ENCODE results near the gene CDSN. TPM values are rescaled to one million over a fixed set of nuclear protein-coding genes. Genes with fewer than 3 reads are reported as not detected.

CDSN gene
- total and polyA plus RNA-seq, 9 donors = 0.07 TPM; not detected in 8

DNA sequence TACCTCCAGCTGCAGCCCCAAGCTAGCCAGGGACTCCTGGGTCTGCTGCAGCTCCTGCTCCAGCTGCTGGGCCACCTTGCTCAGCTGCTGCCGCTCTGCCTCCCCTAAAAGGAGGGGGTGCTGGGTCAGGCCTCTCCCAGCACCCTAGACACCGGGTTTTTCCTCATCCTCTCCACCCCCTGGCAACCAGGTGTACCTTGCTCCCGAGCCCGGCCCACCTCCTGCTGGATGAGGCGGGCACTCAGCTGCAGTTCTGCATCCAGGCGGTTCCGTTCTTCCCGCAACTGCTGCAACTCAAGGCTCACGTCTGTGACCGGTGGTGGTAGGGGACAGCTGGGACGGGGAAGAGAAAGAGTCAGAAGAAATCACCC, 24.7 kb upstream of the CDSN start:
- 56% methylated on average over 7 of the region's 11 CpGs for WGBS (ENCODE audit: insufficient coverage)
- DNase-seq = no peak
- Histone ChIP-seq H3K9me3 (replicated peaks; ENCODE audit: control insufficient read depth, low read depth, low read length) (no peaks in the 10 kb centered on the region), H3K4me1 (ENCODE audit: control insufficient read depth, insufficient read depth, low read length) (peaks cover 12% of the 10 kb centered on the region), H3K27me3 (ENCODE audit: control insufficient read depth, insufficient read depth, low read length) (no peaks in the 10 kb centered on the region), H3K4me3 (ENCODE audit: low read length) (no peak overlapping the region), H3K36me3 (ENCODE audit: control insufficient read depth, insufficient read depth, low read length) (peaks cover 33% of the 10 kb centered on the region), H3K27ac (ENCODE audit: low read length) (no peak overlapping the region)

DNA sequence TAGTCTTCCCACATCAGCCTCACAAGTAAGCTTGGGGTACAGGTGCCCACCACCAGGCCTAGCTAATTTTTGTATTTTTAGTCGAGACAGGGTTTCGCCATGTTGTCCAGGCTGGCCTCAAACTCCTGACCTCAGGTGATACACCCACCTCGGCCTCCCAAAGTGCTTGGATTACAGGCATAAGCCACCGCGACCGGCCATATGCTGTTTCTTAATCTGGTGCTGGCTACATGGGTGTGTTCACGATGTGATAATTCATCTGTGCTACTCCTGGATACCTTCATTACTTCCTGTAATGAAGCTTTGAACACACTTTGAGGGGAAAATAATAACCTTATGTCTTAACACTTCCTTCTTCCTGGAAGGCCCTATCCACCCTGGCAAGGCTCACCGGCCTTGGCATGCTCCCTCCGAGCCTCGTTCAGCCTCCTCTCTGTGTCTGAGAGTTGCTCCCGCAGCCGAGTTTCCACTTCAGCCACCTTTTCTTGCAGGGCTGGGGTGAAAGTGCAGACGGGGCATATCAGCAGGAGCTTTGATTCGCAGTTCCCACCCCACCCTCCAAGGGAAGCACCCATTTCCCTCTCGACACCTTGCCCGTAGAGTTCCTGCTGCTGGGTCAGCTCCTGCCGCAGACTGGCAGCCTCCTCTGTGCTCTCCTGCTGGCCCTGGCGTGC, 24.2 kb upstream of the CDSN start:
- no peaks in the 10 kb centered on the region for H3K9me3 ChIP-seq (replicated peaks; ENCODE audit: control insufficient read depth, low read depth, low read length)
- H3K4me3 ChIP-seq (ENCODE audit: low read length) = no peak overlapping the region
- no peak overlapping the region for H3K27ac ChIP-seq (ENCODE audit: low read length)
- H3K36me3 ChIP-seq (ENCODE audit: control insufficient read depth, insufficient read depth, low read length) = peaks cover 27% of the 10 kb centered on the region
- 82% methylated on average over 13 of the region's 18 CpGs for WGBS (ENCODE audit: insufficient coverage)
- H3K27me3 ChIP-seq (ENCODE audit: control insufficient read depth, insufficient read depth, low read length) = no peaks in the 10 kb centered on the region
- H3K4me1 ChIP-seq (ENCODE audit: control insufficient read depth, insufficient read depth, low read length) = peaks cover 14% of the 10 kb centered on the region
- DNase-seq = no peak

GRCh38 chr6:31143148-31143547, 22.9 kb upstream of the CDSN start:
- H3K4me3 ChIP-seq (ENCODE audit: low read length) = no peak overlapping the region
- peaks cover 17% of the 10 kb centered on the region for H3K4me1 ChIP-seq (ENCODE audit: control insufficient read depth, insufficient read depth, low read length)
- H3K9me3 ChIP-seq (replicated peaks; ENCODE audit: control insufficient read depth, low read depth, low read length) = no peaks in the 10 kb centered on the region
- peak; percentile 86 for DNase-seq
- no peaks in the 10 kb centered on the region for H3K27me3 ChIP-seq (ENCODE audit: control insufficient read depth, insufficient read depth, low read length)
- H3K27ac ChIP-seq (ENCODE audit: low read length) = no peak overlapping the region
- 15% methylated on average over 5 of the region's 11 CpGs for WGBS (ENCODE audit: insufficient coverage)
- peaks cover 23% of the 10 kb centered on the region for H3K36me3 ChIP-seq (ENCODE audit: control insufficient read depth, insufficient read depth, low read length)

DNA sequence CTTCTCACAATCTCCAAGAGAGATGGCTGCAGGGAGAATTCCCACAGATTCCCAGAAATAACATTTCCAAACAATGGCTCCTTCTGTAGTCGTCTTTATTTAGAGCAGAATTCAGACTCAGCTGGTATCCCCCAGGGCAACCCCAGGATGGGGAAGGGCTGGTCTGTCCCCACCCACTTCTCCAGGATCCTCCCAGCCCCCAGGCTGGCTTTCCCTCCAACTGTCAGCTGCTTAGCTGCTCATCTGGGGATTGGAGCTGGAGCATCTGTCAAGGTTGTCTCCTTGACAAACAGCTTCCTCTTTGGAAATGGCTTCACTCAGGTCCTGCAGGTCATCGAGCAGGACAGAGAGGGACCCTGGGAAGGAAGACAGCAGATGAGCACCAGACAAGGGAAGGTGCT, 22.1 kb upstream of the CDSN start:
- Histone ChIP-seq H3K9me3 (replicated peaks; ENCODE audit: control insufficient read depth, low read depth, low read length) (no peaks in the 10 kb centered on the region), H3K4me3 (ENCODE audit: low read length) (no peak overlapping the region), H3K36me3 (ENCODE audit: control insufficient read depth, insufficient read depth, low read length) (peaks cover 23% of the 10 kb centered on the region), H3K27me3 (ENCODE audit: control insufficient read depth, insufficient read depth, low read length) (no peaks in the 10 kb centered on the region), H3K4me1 (ENCODE audit: control insufficient read depth, insufficient read depth, low read length) (peaks cover 22% of the 10 kb centered on the region), H3K27ac (ENCODE audit: low read length) (peak overlapping the region; percentile 57)
- peak; percentile 73 for DNase-seq
- WGBS (ENCODE audit: insufficient coverage) = 18% methylated on average over 1 of the region's 2 CpGs

GRCh38 chr6:31140643-31141042, 20.4 kb upstream of the CDSN start:
- Histone ChIP-seq H3K27me3 (ENCODE audit: control insufficient read depth, insufficient read depth, low read length) (no peaks in the 10 kb centered on the region), H3K4me3 (ENCODE audit: low read length) (no peak overlapping the region), H3K36me3 (ENCODE audit: control insufficient read depth, insufficient read depth, low read length) (peaks cover 18% of the 10 kb centered on the region), H3K27ac (ENCODE audit: low read length) (no peak overlapping the region), H3K4me1 (ENCODE audit: control insufficient read depth, insufficient read depth, low read length) (peaks cover 22% of the 10 kb centered on the region), H3K9me3 (replicated peaks; ENCODE audit: control insufficient read depth, low read depth, low read length) (no peaks in the 10 kb centered on the region)
- WGBS (ENCODE audit: insufficient coverage) = 79% methylated on average over 11 of the region's 15 CpGs
- no peak for DNase-seq

DNA sequence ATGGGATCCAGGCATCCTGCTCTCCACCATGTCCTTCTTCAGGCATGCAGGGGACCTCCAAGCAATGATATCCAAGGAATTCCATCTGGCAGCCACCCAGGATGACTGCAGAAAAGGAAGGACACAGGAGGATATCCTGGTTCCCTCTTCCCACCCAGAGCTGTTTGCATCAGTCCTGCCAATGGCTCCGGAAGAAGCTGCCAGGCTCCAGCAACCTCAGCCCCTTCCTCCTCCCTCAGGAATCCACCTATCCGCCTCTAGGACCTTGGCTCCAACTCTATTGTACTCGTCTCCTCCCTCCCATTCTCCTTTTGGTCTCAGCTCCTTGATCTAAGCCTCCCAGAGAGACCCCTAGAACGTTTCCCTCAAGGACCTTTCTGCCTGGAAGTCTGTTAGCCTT, 19.4 kb upstream of the CDSN start:
- no peaks in the 10 kb centered on the region for H3K9me3 ChIP-seq (replicated peaks; ENCODE audit: control insufficient read depth, low read depth, low read length)
- H3K27me3 ChIP-seq (ENCODE audit: control insufficient read depth, insufficient read depth, low read length) = no peaks in the 10 kb centered on the region
- DNase-seq = peak; percentile 23
- no peak overlapping the region for H3K4me3 ChIP-seq (ENCODE audit: low read length)
- peaks cover 22% of the 10 kb centered on the region for H3K4me1 ChIP-seq (ENCODE audit: control insufficient read depth, insufficient read depth, low read length)
- no peak overlapping the region for H3K27ac ChIP-seq (ENCODE audit: low read length)
- 4% methylated on average over 4 of the region's 4 CpGs for WGBS (ENCODE audit: insufficient coverage)
- H3K36me3 ChIP-seq (ENCODE audit: control insufficient read depth, insufficient read depth, low read length) = peaks cover 8% of the 10 kb centered on the region

- H3K36me3 ChIP-seq (ENCODE audit: control insufficient read depth, insufficient read depth, low read length) = peaks cover 4% of the 10 kb centered on the region
- H3K4me1 ChIP-seq (ENCODE audit: control insufficient read depth, insufficient read depth, low read length) = peaks cover 22% of the 10 kb centered on the region
- H3K9me3 ChIP-seq (replicated peaks; ENCODE audit: control insufficient read depth, low read depth, low read length) = no peaks in the 10 kb centered on the region
- H3K27me3 ChIP-seq (ENCODE audit: control insufficient read depth, insufficient read depth, low read length) = no peaks in the 10 kb centered on the region
- no peak for DNase-seq
- WGBS (ENCODE audit: insufficient coverage) = 96% methylated on average over 4 of the region's 4 CpGs
- H3K27ac ChIP-seq (ENCODE audit: low read length) = no peak within 1 kb of the TSS
- H3K4me3 ChIP-seq (ENCODE audit: low read length) = no peak within 1 kb of the TSS
Observed at GRCh38 chr6:31138982-31139381, 18.7 kb upstream of the CDSN start, which contains the start of gene PSORS1C2. Gene PSORS1C2, minus strand, starts transcription at chr6:31139066. Its CDS starts 40 bp downstream, at chr6:31139026.

DNA sequence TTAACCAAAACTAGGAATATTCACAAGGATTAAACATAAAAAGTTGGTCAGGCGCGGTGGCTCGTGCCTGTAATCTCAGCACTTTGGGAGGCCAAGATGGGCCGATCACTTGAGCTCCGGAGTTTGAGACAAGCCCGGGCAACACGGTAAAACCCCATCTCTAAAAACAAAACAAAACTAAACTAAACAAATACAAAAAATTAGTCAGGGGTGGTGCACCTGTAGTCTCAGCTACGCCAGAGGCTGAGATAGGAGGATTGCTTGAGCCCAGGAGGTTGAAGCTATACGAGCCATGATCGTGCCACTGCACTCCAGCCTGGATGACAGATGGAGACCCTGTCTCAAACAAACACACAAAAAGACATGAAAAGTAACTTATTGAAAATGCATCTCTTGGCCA, 15.5 kb upstream of the CDSN start:
- Histone ChIP-seq H3K9me3 (replicated peaks; ENCODE audit: control insufficient read depth, low read depth, low read length) (no peaks in the 10 kb centered on the region), H3K27ac (ENCODE audit: low read length) (no peak overlapping the region), H3K4me3 (ENCODE audit: low read length) (no peak overlapping the region), H3K27me3 (ENCODE audit: control insufficient read depth, insufficient read depth, low read length) (no peaks in the 10 kb centered on the region), H3K4me1 (ENCODE audit: control insufficient read depth, insufficient read depth, low read length) (peaks cover 10% of the 10 kb centered on the region), H3K36me3 (ENCODE audit: control insufficient read depth, insufficient read depth, low read length) (no peaks in the 10 kb centered on the region)
- no peak for DNase-seq
- WGBS (ENCODE audit: insufficient coverage) = no CpG with 5 or more reads among the region's 10 CpGs

GRCh38 chr6:31132806-31133205, 12.6 kb upstream of the CDSN start:
- no peaks in the 10 kb centered on the region for H3K36me3 ChIP-seq (ENCODE audit: control insufficient read depth, insufficient read depth, low read length)
- peaks cover 3% of the 10 kb centered on the region for H3K4me1 ChIP-seq (ENCODE audit: control insufficient read depth, insufficient read depth, low read length)
- no peak overlapping the region for H3K27ac ChIP-seq (ENCODE audit: low read length)
- no peak for DNase-seq
- no peaks in the 10 kb centered on the region for H3K9me3 ChIP-seq (replicated peaks; ENCODE audit: control insufficient read depth, low read depth, low read length)
- H3K27me3 ChIP-seq (ENCODE audit: control insufficient read depth, insufficient read depth, low read length) = peaks cover 5% of the 10 kb centered on the region
- 62% methylated on average over 6 of the region's 6 CpGs for WGBS (ENCODE audit: insufficient coverage)
- no peak overlapping the region for H3K4me3 ChIP-seq (ENCODE audit: low read length)

DNA sequence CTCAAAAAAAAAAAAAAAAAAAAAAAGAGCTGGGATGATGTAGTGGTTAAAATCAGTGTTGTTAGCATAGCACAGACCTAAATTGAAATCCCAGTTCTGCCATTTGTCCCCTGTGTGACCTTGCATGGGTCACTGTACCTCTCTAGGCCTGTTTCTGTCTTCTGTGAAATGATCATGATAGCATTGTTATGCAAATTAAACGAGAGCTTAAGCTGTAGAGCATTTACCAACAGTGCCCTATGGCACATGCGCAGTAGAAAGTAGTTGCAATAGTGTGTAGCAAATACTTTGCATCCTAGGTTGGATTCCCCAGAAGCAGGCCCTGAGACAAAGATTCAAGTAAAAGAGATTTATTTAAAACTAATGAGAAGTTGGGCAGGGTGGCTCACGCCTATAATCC, 11.3 kb upstream of the CDSN start:
- Histone ChIP-seq H3K27ac (ENCODE audit: low read length) (no peak overlapping the region), H3K4me1 (ENCODE audit: control insufficient read depth, insufficient read depth, low read length) (no peaks in the 10 kb centered on the region), H3K27me3 (ENCODE audit: control insufficient read depth, insufficient read depth, low read length) (peaks cover 5% of the 10 kb centered on the region), H3K36me3 (ENCODE audit: control insufficient read depth, insufficient read depth, low read length) (no peaks in the 10 kb centered on the region), H3K9me3 (replicated peaks; ENCODE audit: control insufficient read depth, low read depth, low read length) (no peaks in the 10 kb centered on the region), H3K4me3 (ENCODE audit: low read length) (no peak overlapping the region)
- no peak for DNase-seq
- 100% methylated on average over 1 of the region's 3 CpGs for WGBS (ENCODE audit: insufficient coverage)

DNA sequence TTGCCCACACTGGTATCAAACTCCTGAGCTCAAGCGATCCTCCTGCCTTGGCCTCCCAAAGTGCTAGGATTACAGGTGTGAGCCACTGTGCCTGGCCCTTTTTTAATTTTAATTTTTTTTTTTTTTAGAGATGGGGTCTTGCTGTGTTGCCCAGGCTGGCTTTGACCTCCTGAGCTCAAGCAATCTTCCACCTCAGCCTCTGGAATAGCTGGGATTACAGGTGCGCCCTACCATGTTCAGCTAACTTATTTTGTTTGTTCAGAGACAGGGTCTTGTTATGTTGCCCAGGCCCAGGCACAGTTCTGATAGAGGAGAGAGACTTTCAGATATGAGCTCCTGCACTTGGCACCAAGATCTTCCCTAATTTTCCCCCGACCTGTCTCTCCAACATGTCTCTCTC, 10.5 kb upstream of the CDSN start:
- Histone ChIP-seq H3K36me3 (ENCODE audit: control insufficient read depth, insufficient read depth, low read length) (no peaks in the 10 kb centered on the region), H3K4me1 (ENCODE audit: control insufficient read depth, insufficient read depth, low read length) (no peaks in the 10 kb centered on the region), H3K27ac (ENCODE audit: low read length) (no peak overlapping the region), H3K9me3 (replicated peaks; ENCODE audit: control insufficient read depth, low read depth, low read length) (no peaks in the 10 kb centered on the region), H3K27me3 (ENCODE audit: control insufficient read depth, insufficient read depth, low read length) (peaks cover 5% of the 10 kb centered on the region), H3K4me3 (ENCODE audit: low read length) (no peak overlapping the region)
- 100% methylated on average over 1 of the region's 3 CpGs for WGBS (ENCODE audit: insufficient coverage)
- DNase-seq = no peak

All from muscle of leg (tissue), 11 donors.